Gastrocnemius medialis (tissue), 4 donors: ENCODE results near the gene KIF22. TPM values are rescaled to one million over a fixed set of nuclear protein-coding genes. Genes with fewer than 3 reads are reported as not detected.

Source experiments
- ATAC-seq, 2 donors: fragments of 150-250 bp; one replicate each; pipeline ENCODE4 v1.9.1; 2016
- DNase-seq, 2 donors: peaks; one replicate each; pipeline ENCODE4 v3.0.0-alpha.2; 2019
- H3K27ac ChIP-seq, 4 donors: fragments of 200-600 bp; sonication (generic); 1 replicate in 1 of 4; 2 replicates in 3 of 4; pipeline ENCODE4 v1.5.1; 2016 to 2018; ENCODE audit warnings: mild to moderate bottlenecking in 2 of 4, moderate library complexity in 1 of 4
- H3K27me3 ChIP-seq, 3 donors: fragments of 200-600 bp; sonication (generic) in 2 of 3; 1 replicate in 1 of 3; 2 replicates in 2 of 3; pipeline versions ENCODE4 v1.5.1 to v1.6.0; 2016 to 2019; ENCODE audit warnings: mild to moderate bottlenecking in 1 of 3, moderate library complexity in 1 of 3
- H3K36me3 ChIP-seq, 2 donors: fragments of 200-600 bp; sonication (generic) in 1 of 2; one replicate each; pipeline ENCODE4 v1.5.1; 2017 to 2018
- H3K4me1 ChIP-seq, 2 donors: fragments of 200-600 bp; sonication (generic) in 1 of 2; one replicate each; pipeline ENCODE4 v1.5.1; 2016 to 2017; ENCODE audit warnings: mild to moderate bottlenecking in 2 of 2
- H3K4me3 ChIP-seq, 4 donors: fragments of 200-600 bp; sonication (generic) in 3 of 4; 1 replicate in 1 of 4; 2 replicates in 3 of 4; pipeline ENCODE4 v1.5.1; 2016 to 2019; ENCODE audit warnings: mild to moderate bottlenecking in 2 of 4
- H3K9me3 ChIP-seq, 3 donors: fragments of 200-600 bp; sonication (generic) in 2 of 3; 1 replicate in 1 of 3; 2 replicates in 2 of 3; pipeline ENCODE4 v1.5.1; 2016 to 2019
- CTCF ChIP-seq, 5 experiments: fragments of 450-650 bp in 3 of 5; fragments of 200-600 bp in 2 of 5; sonication (generic) in 2 of 5; IDR thresholded peaks in 4 of 5; conservative IDR thresholded peaks in 1 of 5; 1 replicate in 4 of 5; 2 replicates in 1 of 5; pipeline ENCODE4 v1.5.1; 2016 to 2019; ENCODE audit warnings: antibody characterized with exemption in 5 of 5, mild to moderate bottlenecking in 3 of 5, moderate library complexity in 3 of 5
- POLR2A ChIP-seq, 2 donors: fragments of 450-650 bp; IDR thresholded peaks; one replicate each; pipeline ENCODE4 v1.6.1; 2017; ENCODE audit warnings: antibody characterized with exemption in 2 of 2, mild to moderate bottlenecking in 2 of 2, moderate library complexity in 2 of 2
- in situ Hi-C, 4 donors: fragments of 200-750 bp; cut with MboI; loops; one replicate each; pipeline versions ENCODE4 v1.15.0 to v1.8.0; 2017; ENCODE audit warnings: low sequenced_read_pairs in 4 of 4
- intact Hi-C: fragments of 100-400 bp; cut with DNase I; formaldehyde crosslinking; loops from one replicate; pipeline ENCODE4 v1.15.1; 2023; ENCODE audit warnings: low total_unique reads
- total RNA-seq, 4 donors: library from RNA; depleted of rRNA; stranded (reverse); fragments of >200 nt; gene quantifications; one replicate each; pipeline versions ENCODE4 v1.1.0 to v1.2.3, GENCODE V29; 2016

KIF22 gene
- total RNA-seq, 4 donors from 2014 or later, result 9.0 to 13.9 (median 12.8) TPM

DNA sequence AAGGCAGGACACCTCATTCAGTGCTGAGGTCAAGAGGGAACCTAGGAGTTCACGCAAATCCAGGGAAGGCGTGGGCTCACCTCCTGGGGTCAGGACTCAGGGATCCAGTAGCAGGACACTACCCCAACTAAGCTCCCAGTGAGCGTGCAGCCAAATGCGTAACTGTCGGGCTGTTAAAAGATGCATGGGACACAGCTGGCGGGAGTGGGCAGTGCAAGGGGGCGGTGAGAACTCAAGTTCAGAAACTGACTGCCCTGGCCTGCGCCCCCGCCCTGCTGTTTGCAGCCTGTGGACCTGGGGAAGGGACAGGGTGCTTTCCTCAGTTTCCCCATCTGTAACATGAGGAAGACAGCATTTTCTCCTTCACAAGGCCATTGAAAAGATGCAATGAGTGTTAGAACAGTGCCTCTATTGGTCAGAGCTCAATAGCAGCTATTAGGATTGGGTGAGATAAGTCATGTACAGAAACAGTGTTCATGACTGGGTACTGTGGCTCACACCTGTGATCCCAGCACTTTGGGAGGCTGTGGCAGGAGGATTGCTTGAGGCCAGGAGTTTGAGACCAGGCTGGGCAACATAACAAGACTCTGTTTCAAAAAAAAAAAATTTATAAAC is 52.3 kb downstream of the KIF22 start:
- Histone ChIP-seq H3K27me3 (no peaks in the 10 kb centered on the region), H3K4me3 (no peak overlapping the region), H3K36me3 (peaks cover 0 to 78% of the 10 kb centered on the region in 2 donors), H3K4me1 (no peaks in the 10 kb centered on the region), H3K27ac (no peak overlapping the region), H3K9me3 (no peaks in the 10 kb centered on the region)
- in situ Hi-C loops (loop anchor here in 2 of 4 donors (10.0 kb wide), 1 partner anchor 148 kb away; no protein-coding TSS in a partner anchor), intact Hi-C loops (no loop called here)
- DNase-seq, result no peak
- no peak for ATAC-seq
- no peak for TF ChIP-seq POLR2A (IDR thresholded peaks at IDR 0.05)
- TF ChIP-seq CTCF (IDR thresholded peaks at IDR 0.05 in 4 of 5, conservative IDR thresholded peaks at IDR 0.05 in 1 of 5), result no peak

DNA sequence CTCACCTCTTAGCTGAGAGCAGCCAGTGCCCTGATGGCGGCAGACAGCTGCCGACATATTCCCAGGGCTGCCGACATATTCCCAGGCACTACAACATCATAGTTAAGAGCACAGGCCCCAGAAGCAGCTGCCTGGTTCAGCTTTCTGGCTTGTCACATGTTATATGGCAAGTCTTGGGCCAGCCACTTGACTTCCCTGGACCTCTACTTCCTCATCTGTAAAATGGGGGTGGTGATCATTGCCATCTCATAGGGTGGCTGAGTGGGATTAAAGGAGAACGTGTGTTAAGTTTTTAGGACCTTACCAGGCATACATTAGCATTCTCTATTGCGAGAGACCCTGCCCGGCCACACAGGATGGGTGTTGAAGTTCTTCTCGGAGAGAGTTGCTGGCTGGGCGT is 53.4 kb downstream of the KIF22 start:
- Histone ChIP-seq H3K27me3 (no peaks in the 10 kb centered on the region), H3K4me1 (no peaks in the 10 kb centered on the region), H3K9me3 (no peaks in the 10 kb centered on the region), H3K4me3 (no peak overlapping the region), H3K27ac (no peak overlapping the region), H3K36me3 (peaks cover 0 to 70% of the 10 kb centered on the region in 2 donors)
- DNase-seq, result no peak
- intact Hi-C loops, result no loop called here
- TF ChIP-seq POLR2A (IDR thresholded peaks at IDR 0.05) (no peak), CTCF (IDR thresholded peaks at IDR 0.05 in 4 of 5, conservative IDR thresholded peaks at IDR 0.05 in 1 of 5) (no peak)
- in situ Hi-C loops, result loop anchor here in 2 of 4 donors (10.0 kb wide), 1 partner anchor 149 kb away; no protein-coding TSS in a partner anchor
- ATAC-seq, result no peak

DNA sequence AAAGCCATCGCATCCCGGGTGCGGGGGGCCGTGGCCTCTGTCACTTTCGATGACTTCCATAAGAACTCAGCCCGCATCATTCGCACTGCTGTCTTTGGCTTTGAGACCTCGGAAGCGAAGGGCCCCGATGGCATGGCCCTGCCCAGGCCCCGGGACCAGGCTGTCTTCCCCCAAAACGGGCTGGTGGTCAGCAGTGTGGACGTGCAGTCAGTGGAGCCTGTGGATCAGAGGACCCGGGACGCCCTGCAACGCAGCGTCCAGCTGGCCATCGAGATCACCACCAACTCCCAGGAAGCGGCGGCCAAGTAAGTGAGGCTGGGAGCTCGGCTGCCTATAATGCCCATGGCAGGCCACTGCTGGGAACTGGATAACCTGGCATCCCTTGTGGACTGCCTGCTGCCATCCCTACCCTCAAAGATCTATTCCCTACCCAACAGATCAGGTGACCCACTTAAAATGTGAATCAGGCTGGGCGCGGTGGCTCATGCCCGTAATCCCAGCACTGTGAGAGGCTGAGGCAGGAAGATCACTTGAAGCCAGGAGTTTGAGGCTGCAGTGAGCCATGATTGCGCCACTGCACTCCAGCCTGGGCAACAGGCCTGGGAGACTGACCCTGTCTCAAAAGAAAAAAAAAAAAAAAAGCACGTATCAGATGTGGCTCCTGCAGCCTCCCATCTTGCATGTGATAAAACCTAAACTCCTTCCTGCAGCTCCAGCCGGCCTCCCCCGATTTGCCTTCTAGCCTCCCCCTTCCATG is 54.2 kb downstream of the KIF22 start:
- in situ Hi-C loops, result loop anchor here in 3 of 4 donors (5.0 to 10.0 kb wide), 2 partner anchors 142 to 150 kb away; no protein-coding TSS in a partner anchor
- Histone ChIP-seq H3K27ac (no peak overlapping the region), H3K27me3 (no peaks in the 10 kb centered on the region)

DNA sequence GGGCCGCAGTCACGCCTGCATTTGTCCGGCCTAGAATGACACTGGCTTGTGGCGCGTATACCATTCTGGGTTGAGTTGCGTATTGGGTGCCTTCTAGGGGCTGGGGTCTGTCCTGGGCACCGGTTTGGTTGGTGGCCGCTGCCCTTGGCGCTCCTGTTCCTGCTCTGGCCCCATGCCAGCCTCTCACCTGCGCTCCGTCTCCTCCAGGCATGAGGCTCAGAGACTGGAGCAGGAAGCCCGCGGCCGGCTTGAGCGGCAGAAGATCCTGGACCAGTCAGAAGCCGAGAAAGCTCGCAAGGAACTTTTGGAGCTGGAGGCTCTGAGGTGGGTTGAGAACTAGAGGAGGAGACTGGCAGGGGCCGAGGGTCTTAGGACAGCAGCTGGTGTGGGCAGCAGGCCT is 55.1 kb downstream of the KIF22 start:
- in situ Hi-C loops, result loop anchor here in 3 of 4 donors (5.0 to 10.0 kb wide), 2 partner anchors 143 to 151 kb away; no protein-coding TSS in a partner anchor
- H3K27ac ChIP-seq, result no peak overlapping the region
- no peaks in the 10 kb centered on the region for H3K9me3 ChIP-seq
- TF ChIP-seq POLR2A (IDR thresholded peaks at IDR 0.05) (no peak), CTCF (IDR thresholded peaks at IDR 0.05 in 4 of 5, conservative IDR thresholded peaks at IDR 0.05 in 1 of 5) (no peak)
- peaks cover 0 to 63% of the 10 kb centered on the region in 2 donors for H3K36me3 ChIP-seq
- no peak overlapping the region for H3K4me3 ChIP-seq
- H3K27me3 ChIP-seq, result no peaks in the 10 kb centered on the region
- no peaks in the 10 kb centered on the region for H3K4me1 ChIP-seq
- intact Hi-C loops, result no loop called here
- no peak for ATAC-seq
- no peak for DNase-seq

More for the DNA sequence above, 54.2 kb downstream of the KIF22 start:
- Histone ChIP-seq H3K36me3 (peaks cover 0 to 70% of the 10 kb centered on the region in 2 donors), H3K9me3 (no peaks in the 10 kb centered on the region), H3K4me1 (no peaks in the 10 kb centered on the region), H3K4me3 (no peak overlapping the region)
- TF ChIP-seq POLR2A (IDR thresholded peaks at IDR 0.05), result no peak
- no peak for TF ChIP-seq CTCF (IDR thresholded peaks at IDR 0.05 in 4 of 5, conservative IDR thresholded peaks at IDR 0.05 in 1 of 5)
- DNase-seq, result no peak
- intact Hi-C loops, result no loop called here
- ATAC-seq, result no peak
